Measurements from ENCODE around the gene STK4. TPM values are rescaled to one million over a fixed set of nuclear protein-coding genes. Genes with fewer than 3 reads are reported as not detected.

STK4 gene
- polyA plus RNA-seq, 1 donor from 2014 or later = 14.0 TPM

- Histone ChIP-seq H3F3A (ENCODE audit: insufficient read depth, low read length, poor library complexity, severe bottlenecking) (no peaks in the 10 kb centered on the region), H3K9ac (ENCODE audit: low read length) (no peak overlapping the region), H3K9me3 (ENCODE audit: low read length) (no peaks in the 10 kb centered on the region), H3K79me2 (replicated peaks; ENCODE audit: insufficient read depth, low read length) (no peaks in the 10 kb centered on the region), H3K27ac (ENCODE audit: low read length) (no peak overlapping the region), H2AFZ (ENCODE audit: low read depth, low read length) (no peak overlapping the region), H3K4me3 (ENCODE audit: low read length) (no peak overlapping the region), H4K20me1 (ENCODE audit: insufficient read depth) (no peaks in the 10 kb centered on the region), H3K4me2 (ENCODE audit: low read length) (no peak overlapping the region), H3K36me3 (ENCODE audit: insufficient read depth, low read length) (no peaks in the 10 kb centered on the region), H3K27me3 (ENCODE audit: insufficient read depth, low read depth, low read length) (no peaks in the 10 kb centered on the region), H3K9me2 (ENCODE audit: insufficient read depth, low read length) (no peaks in the 10 kb centered on the region)
- TF ChIP-seq RAD21 (conservative IDR thresholded peaks at IDR 0.05) (no peak), POLR2AphosphoS5 (IDR thresholded peaks at IDR 0.05) (no peak)
- TF ChIP-seq, protein P1, sequence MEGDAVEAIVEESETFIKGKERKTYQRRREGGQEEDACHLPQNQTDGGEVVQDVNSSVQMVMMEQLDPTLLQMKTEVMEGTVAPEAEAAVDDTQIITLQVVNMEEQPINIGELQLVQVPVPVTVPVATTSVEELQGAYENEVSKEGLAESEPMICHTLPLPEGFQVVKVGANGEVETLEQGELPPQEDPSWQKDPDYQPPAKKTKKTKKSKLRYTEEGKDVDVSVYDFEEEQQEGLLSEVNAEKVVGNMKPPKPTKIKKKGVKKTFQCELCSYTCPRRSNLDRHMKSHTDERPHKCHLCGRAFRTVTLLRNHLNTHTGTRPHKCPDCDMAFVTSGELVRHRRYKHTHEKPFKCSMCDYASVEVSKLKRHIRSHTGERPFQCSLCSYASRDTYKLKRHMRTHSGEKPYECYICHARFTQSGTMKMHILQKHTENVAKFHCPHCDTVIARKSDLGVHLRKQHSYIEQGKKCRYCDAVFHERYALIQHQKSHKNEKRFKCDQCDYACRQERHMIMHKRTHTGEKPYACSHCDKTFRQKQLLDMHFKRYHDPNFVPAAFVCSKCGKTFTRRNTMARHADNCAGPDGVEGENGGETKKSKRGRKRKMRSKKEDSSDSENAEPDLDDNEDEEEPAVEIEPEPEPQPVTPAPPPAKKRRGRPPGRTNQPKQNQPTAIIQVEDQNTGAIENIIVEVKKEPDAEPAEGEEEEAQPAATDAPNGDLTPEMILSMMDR (IDR thresholded peaks at IDR 0.05; ENCODE audit: poor library complexity, severe bottlenecking) = no peak
These were observed 35.7 kb upstream of the STK4 start for GRCh38 chr20:44930517-44931168.

- Histone ChIP-seq H2AFZ (ENCODE audit: low read depth, low read length) (no peak overlapping the region), H3K36me3 (ENCODE audit: insufficient read depth, low read length) (no peaks in the 10 kb centered on the region), H3K27me3 (ENCODE audit: insufficient read depth, low read depth, low read length) (no peaks in the 10 kb centered on the region)
These were observed 34.4 kb upstream of the STK4 start for GRCh38 chr20:44931911-44932310.

More at GRCh38 chr20:44931911-44932310, 34.4 kb upstream of the STK4 start:
- Histone ChIP-seq H4K20me1 (ENCODE audit: insufficient read depth) (no peaks in the 10 kb centered on the region), H3K79me2 (replicated peaks; ENCODE audit: insufficient read depth, low read length) (no peaks in the 10 kb centered on the region), H3K4me3 (ENCODE audit: low read length) (no peak overlapping the region), H3K9me3 (ENCODE audit: low read length) (no peaks in the 10 kb centered on the region), H3F3A (ENCODE audit: insufficient read depth, low read length, poor library complexity, severe bottlenecking) (no peaks in the 10 kb centered on the region), H3K4me2 (ENCODE audit: low read length) (no peak overlapping the region), H3K27ac (ENCODE audit: low read length) (no peak overlapping the region), H3K9me2 (ENCODE audit: insufficient read depth, low read length) (no peaks in the 10 kb centered on the region), H3K9ac (ENCODE audit: low read length) (no peak overlapping the region)
- TF ChIP-seq RAD21 (conservative IDR thresholded peaks at IDR 0.05) (no peak), MXI1 (conservative IDR thresholded peaks at IDR 0.05; ENCODE audit: poor library complexity, severe bottlenecking) (no peak), POLR2AphosphoS5 (IDR thresholded peaks at IDR 0.05) (no peak), EZH2 (IDR thresholded peaks at IDR 0.05; ENCODE audit: borderline replicate concordance, insufficient read depth, low read length, poor library complexity, severe bottlenecking) (no peak), SMC3 (conservative IDR thresholded peaks at IDR 0.05; ENCODE audit: poor library complexity) (no peak), EP300 (conservative IDR thresholded peaks at IDR 0.05; ENCODE audit: poor library complexity, severe bottlenecking) (no peak), TAF1 (IDR thresholded peaks at IDR 0.05; ENCODE audit: low read depth) (no peak)
- TF ChIP-seq, protein P1 (IDR thresholded peaks at IDR 0.05; ENCODE audit: poor library complexity, severe bottlenecking) = no peak
- TF ChIP-seq, protein P2, sequence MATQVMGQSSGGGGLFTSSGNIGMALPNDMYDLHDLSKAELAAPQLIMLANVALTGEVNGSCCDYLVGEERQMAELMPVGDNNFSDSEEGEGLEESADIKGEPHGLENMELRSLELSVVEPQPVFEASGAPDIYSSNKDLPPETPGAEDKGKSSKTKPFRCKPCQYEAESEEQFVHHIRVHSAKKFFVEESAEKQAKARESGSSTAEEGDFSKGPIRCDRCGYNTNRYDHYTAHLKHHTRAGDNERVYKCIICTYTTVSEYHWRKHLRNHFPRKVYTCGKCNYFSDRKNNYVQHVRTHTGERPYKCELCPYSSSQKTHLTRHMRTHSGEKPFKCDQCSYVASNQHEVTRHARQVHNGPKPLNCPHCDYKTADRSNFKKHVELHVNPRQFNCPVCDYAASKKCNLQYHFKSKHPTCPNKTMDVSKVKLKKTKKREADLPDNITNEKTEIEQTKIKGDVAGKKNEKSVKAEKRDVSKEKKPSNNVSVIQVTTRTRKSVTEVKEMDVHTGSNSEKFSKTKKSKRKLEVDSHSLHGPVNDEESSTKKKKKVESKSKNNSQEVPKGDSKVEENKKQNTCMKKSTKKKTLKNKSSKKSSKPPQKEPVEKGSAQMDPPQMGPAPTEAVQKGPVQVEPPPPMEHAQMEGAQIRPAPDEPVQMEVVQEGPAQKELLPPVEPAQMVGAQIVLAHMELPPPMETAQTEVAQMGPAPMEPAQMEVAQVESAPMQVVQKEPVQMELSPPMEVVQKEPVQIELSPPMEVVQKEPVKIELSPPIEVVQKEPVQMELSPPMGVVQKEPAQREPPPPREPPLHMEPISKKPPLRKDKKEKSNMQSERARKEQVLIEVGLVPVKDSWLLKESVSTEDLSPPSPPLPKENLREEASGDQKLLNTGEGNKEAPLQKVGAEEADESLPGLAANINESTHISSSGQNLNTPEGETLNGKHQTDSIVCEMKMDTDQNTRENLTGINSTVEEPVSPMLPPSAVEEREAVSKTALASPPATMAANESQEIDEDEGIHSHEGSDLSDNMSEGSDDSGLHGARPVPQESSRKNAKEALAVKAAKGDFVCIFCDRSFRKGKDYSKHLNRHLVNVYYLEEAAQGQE (IDR thresholded peaks at IDR 0.05; ENCODE audit: borderline replicate concordance) = no peak
